ENCODE measurements around the gene NME3. TPM values are rescaled to one million over a fixed set of nuclear protein-coding genes. Genes with fewer than 3 reads are reported as not detected.

The NME3 gene
- total and polyA plus RNA-seq, 2 donors (not counting 3 experiments of a cell fraction or from before 2014, with no cell fraction given): 38.2 to 74.4 TPM

DNA sequence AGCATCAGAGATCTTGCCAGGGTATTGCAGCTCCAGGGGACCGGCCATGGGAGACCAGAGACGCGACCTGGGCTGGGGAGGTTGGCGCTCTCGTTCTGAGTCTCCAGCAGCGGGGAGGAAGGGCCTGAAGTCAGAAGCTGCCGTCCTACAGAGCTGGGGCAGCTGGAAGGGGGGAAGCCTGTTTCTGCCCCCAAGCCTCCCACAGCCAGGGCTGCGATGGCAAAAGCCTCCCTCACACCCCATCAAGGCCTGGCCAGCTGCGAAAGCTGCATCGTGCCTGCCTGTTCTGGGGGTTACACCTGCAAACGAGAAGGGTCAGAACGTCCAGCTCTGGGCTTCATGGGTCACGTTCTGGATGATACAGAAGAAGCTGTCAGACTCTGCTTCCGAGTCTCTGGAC is 39.3 kb downstream of the NME3 start:
- peaks cover 0 to 40% of the 10 kb centered on the region in 2 experiments for H3K36me3 ChIP-seq (ENCODE audit: control insufficient read depth in 2 of 2, extremely low read depth in 1 of 2, insufficient read depth in 2 of 2, low read length in 2 of 2)
- no peaks in the 10 kb centered on the region for H3K4me1 ChIP-seq (ENCODE audit: control insufficient read depth, extremely low read depth, insufficient read depth, low read length)

DNA sequence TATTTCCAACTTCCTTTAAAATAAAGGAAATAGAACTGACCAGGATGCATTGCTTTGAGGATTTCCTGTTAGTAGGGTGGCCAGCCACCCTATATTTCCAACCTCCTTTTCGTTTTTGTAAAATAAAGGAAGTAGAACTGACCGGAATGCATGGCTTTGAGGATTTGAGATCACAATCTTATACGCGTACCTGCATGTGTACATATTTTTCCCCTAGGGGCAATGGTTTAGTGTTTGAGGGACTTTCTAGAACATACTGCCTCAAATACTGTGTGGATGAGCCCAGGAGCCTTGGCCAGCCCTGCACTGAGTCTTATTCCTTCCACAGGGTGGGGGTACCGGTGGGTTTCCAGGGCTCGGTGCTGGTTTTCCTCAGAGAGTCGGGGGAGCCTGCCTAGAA is 39.7 kb downstream of the NME3 start:
- DNase-seq (ENCODE audit: low read depth, low spot score) (no peak), FAIRE-seq (no peak)
- dilution Hi-C loops (cut with MboI; ENCODE audit: extremely low pct_ligation_motif_present, low sequenced_read_pairs) (no loop called here), intact Hi-C loops (cut with micrococcal nuclease) (no loop called here)
- Histone ChIP-seq H3K4me3 (replicated peaks in 1 of 3; ENCODE audit: insufficient read depth in 1 of 3, low read depth in 1 of 3, low read length in 3 of 3) (no peak overlapping the region), H3K36me3 (ENCODE audit: control insufficient read depth in 2 of 2, extremely low read depth in 1 of 2, insufficient read depth in 2 of 2, low read length in 2 of 2) (peaks cover 0 to 45% of the 10 kb centered on the region in 2 experiments), H2AFZ (ENCODE audit: low read depth, low read length) (no peak overlapping the region), H3K4me2 (ENCODE audit: insufficient read depth, low read length) (no peak overlapping the region), H3K27me3 (ENCODE audit: control insufficient read depth in 2 of 2, insufficient read depth in 2 of 2, low read length in 2 of 2) (no peaks in the 10 kb centered on the region), H3K79me2 (ENCODE audit: control insufficient read depth, insufficient read depth, low read length) (no peaks in the 10 kb centered on the region), H3K9me3 (replicated peaks; ENCODE audit: control insufficient read depth, insufficient read depth, low read length) (no peaks in the 10 kb centered on the region), H3K9ac (replicated peaks; ENCODE audit: extremely low read depth, insufficient read depth, low read length) (no peak overlapping the region), H3K27ac (ENCODE audit: insufficient read depth, low read depth, low read length) (no peak overlapping the region), H3K9me1 (replicated peaks; ENCODE audit: control insufficient read depth, extremely low read depth, insufficient read depth, low read length) (no peaks in the 10 kb centered on the region), H3K4me1 (ENCODE audit: control insufficient read depth, extremely low read depth, insufficient read depth, low read length) (no peaks in the 10 kb centered on the region), H4K20me1 (replicated peaks; ENCODE audit: control insufficient read depth, extremely low read depth, insufficient read depth, low read length) (no peaks in the 10 kb centered on the region)
- BruUV-seq (replicated peaks): no TSS peak
- TF ChIP-seq POLR2A (IDR thresholded peaks at IDR 0.05; ENCODE audit: low read depth, low read length) (no peak), POLR2AphosphoS5 (IDR thresholded peaks at IDR 0.05; ENCODE audit: insufficient read depth, low read depth, low read length) (no peak), FOS (IDR thresholded peaks at IDR 0.05; ENCODE audit: borderline replicate concordance, insufficient read depth, low read length) (no peak), GATA2 (IDR thresholded peaks at IDR 0.05; ENCODE audit: insufficient read depth, insufficient read length, low read depth, low read length) (no peak), EZH2 (IDR thresholded peaks at IDR 0.05; ENCODE audit: borderline replicate concordance, low read depth, low read length, severe bottlenecking) (no peak), JUN (IDR thresholded peaks at IDR 0.05; ENCODE audit: borderline replicate concordance, insufficient read depth, insufficient read length, low read depth) (no peak), MYC (IDR thresholded peaks at IDR 0.05; ENCODE audit: low read depth, low read length) (no peak)
- TF ChIP-seq, protein P1, sequence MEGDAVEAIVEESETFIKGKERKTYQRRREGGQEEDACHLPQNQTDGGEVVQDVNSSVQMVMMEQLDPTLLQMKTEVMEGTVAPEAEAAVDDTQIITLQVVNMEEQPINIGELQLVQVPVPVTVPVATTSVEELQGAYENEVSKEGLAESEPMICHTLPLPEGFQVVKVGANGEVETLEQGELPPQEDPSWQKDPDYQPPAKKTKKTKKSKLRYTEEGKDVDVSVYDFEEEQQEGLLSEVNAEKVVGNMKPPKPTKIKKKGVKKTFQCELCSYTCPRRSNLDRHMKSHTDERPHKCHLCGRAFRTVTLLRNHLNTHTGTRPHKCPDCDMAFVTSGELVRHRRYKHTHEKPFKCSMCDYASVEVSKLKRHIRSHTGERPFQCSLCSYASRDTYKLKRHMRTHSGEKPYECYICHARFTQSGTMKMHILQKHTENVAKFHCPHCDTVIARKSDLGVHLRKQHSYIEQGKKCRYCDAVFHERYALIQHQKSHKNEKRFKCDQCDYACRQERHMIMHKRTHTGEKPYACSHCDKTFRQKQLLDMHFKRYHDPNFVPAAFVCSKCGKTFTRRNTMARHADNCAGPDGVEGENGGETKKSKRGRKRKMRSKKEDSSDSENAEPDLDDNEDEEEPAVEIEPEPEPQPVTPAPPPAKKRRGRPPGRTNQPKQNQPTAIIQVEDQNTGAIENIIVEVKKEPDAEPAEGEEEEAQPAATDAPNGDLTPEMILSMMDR (IDR thresholded peaks at IDR 0.05; ENCODE audit: extremely low read depth in 1 of 2, insufficient read depth in 1 of 2, low read depth in 1 of 2, low read length in 2 of 2): no peak
- TF ChIP-seq, protein P2, sequence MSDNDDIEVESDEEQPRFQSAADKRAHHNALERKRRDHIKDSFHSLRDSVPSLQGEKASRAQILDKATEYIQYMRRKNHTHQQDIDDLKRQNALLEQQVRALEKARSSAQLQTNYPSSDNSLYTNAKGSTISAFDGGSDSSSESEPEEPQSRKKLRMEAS (IDR thresholded peaks at IDR 0.05; ENCODE audit: insufficient read depth, insufficient read length): no peak
- ChIA-PET POLR2A (no interaction called here), CTCF (interaction anchor here (1.5 kb wide), 1 partner anchor 237 kb away, joined by 3 read pairs; no protein-coding TSS in a partner anchor)

More for the DNA sequence above, 39.3 kb downstream of the NME3 start:
- H3K4me3 ChIP-seq (replicated peaks in 1 of 3; ENCODE audit: insufficient read depth in 1 of 3, low read depth in 1 of 3, low read length in 3 of 3): no peak overlapping the region
- H3K4me2 ChIP-seq (ENCODE audit: insufficient read depth, low read length): no peak overlapping the region
- ChIA-PET POLR2A (no interaction called here), CTCF (interaction anchor here (1.0 to 2.1 kb wide), 3 partner anchors 9 to 238 kb away, joined by 3 to 12 read pairs (median 3); no protein-coding TSS in a partner anchor)
- no peaks in the 10 kb centered on the region for H4K20me1 ChIP-seq (replicated peaks; ENCODE audit: control insufficient read depth, extremely low read depth, insufficient read depth, low read length)
- no peak overlapping the region for H2AFZ ChIP-seq (ENCODE audit: low read depth, low read length)
- FAIRE-seq: no peak
- BruUV-seq (replicated peaks): no TSS peak
- H3K9me1 ChIP-seq (replicated peaks; ENCODE audit: control insufficient read depth, extremely low read depth, insufficient read depth, low read length): no peaks in the 10 kb centered on the region
- no peak overlapping the region for H3K27ac ChIP-seq (ENCODE audit: insufficient read depth, low read depth, low read length)
- no peak overlapping the region for H3K9ac ChIP-seq (replicated peaks; ENCODE audit: extremely low read depth, insufficient read depth, low read length)
- H3K27me3 ChIP-seq (ENCODE audit: control insufficient read depth in 2 of 2, insufficient read depth in 2 of 2, low read length in 2 of 2): no peaks in the 10 kb centered on the region
- H3K9me3 ChIP-seq (replicated peaks; ENCODE audit: control insufficient read depth, insufficient read depth, low read length): no peaks in the 10 kb centered on the region
- H3K79me2 ChIP-seq (ENCODE audit: control insufficient read depth, insufficient read depth, low read length): no peaks in the 10 kb centered on the region
- dilution Hi-C loops (cut with MboI; ENCODE audit: extremely low pct_ligation_motif_present, low sequenced_read_pairs): no loop called here
- TF ChIP-seq, protein P1 (IDR thresholded peaks at IDR 0.05; ENCODE audit: extremely low read depth in 1 of 2, insufficient read depth in 1 of 2, low read depth in 1 of 2, low read length in 2 of 2): no peak
- TF ChIP-seq POLR2AphosphoS5 (IDR thresholded peaks at IDR 0.05; ENCODE audit: insufficient read depth, low read depth, low read length) (no peak), JUN (IDR thresholded peaks at IDR 0.05; ENCODE audit: borderline replicate concordance, insufficient read depth, insufficient read length, low read depth) (no peak), GATA2 (IDR thresholded peaks at IDR 0.05; ENCODE audit: insufficient read depth, insufficient read length, low read depth, low read length) (no peak), EZH2 (IDR thresholded peaks at IDR 0.05; ENCODE audit: borderline replicate concordance, low read depth, low read length, severe bottlenecking) (no peak), MYC (IDR thresholded peaks at IDR 0.05; ENCODE audit: low read depth, low read length) (no peak), POLR2A (IDR thresholded peaks at IDR 0.05; ENCODE audit: low read depth, low read length) (no peak)
- intact Hi-C loops (cut with micrococcal nuclease): no loop called here
- no peak for DNase-seq (ENCODE audit: low read depth, low spot score)

Measured in endothelial cell of umbilical vein (primary cell).